K562 (cell line): Measurements from ENCODE around the gene TENT4B. TPM values are rescaled to one million over a fixed set of nuclear protein-coding genes. Genes with fewer than 3 reads are reported as not detected.

Experiments used
- ATAC-seq: fragments of 200-7000 bp; cut with Tn5 transposase; 3 replicates; pipeline ENCODE4 v1.9.1; 2020; ENCODE audit warnings: moderate library complexity
- BruUV-seq: library from RNA; stranded (reverse); fragments of 400-500 nt; replicated peaks from 2 replicates; lab custom pipeline; 2021; lab: Mats Ljungman, UMichigan
- CTCF ChIA-PET: fragments of 300-600 bp; formaldehyde crosslinking; extraction: SDS; loops from one replicate; lab custom pipeline; 2021; ENCODE audit warnings: low intra/inter-chr PET ratio; lab: Yijun Ruan, JAX
- POLR2A ChIA-PET: fragments of 300-600, 350-650 bp; sonication (Branson Sonifier 250); formaldehyde crosslinking; extraction: SDS; loops from one replicate; lab custom pipeline; 2021; ENCODE audit warnings: antibody characterized with exemption, inconsistent platforms; lab: Yijun Ruan, JAX
- DNase-seq, 4 experiments: peaks; one replicate each; pipeline versions ENCODE4 v3.0.0 to v3.0.0-alpha.2; 2011 to 2018; ENCODE audit warnings: low spot score in 3 of 4, mixed read lengths in 3 of 4; ENCODE audit errors: extremely low read depth in 1 of 4
- FAIRE-seq: peaks from 2 replicates; lab custom pipeline; 2011; peaks lifted over from hg19 to GRCh38; lab: Jason Lieb, UNC
- H2AFZ ChIP-seq: 2 replicates; pipeline ENCODE4 v1.6.0; 2011; ENCODE audit warnings: low read depth, low read length, control low read depth, inconsistent platforms
- H3K27ac ChIP-seq: fragments of 200-600 bp; 3 replicates; pipeline ENCODE4 v1.8.0; 2011; ENCODE audit warnings: low read depth, mild to moderate bottlenecking, control low read depth, inconsistent platforms, low read length, moderate library complexity, mixed read lengths; ENCODE audit errors: extremely low read depth
- H3K27me3 ChIP-seq, 2 experiments: fragments of 300-600 bp in 1 of 2; 2 replicates in 1 of 2; 3 replicates in 1 of 2; pipeline versions ENCODE4 v1.6.0 to v1.8.0; 2011; ENCODE audit warnings: inconsistent platforms in 2 of 2, low read length in 2 of 2, mild to moderate bottlenecking in 1 of 2, mixed read lengths in 1 of 2, moderate library complexity in 1 of 2; ENCODE audit not compliant: control insufficient read depth in 2 of 2, insufficient read depth in 2 of 2
- H3K36me3 ChIP-seq: fragments of 300-600 bp; 3 replicates; pipeline ENCODE4 v1.8.0; 2011; ENCODE audit warnings: mild to moderate bottlenecking, low read length, inconsistent platforms; ENCODE audit not compliant: control insufficient read depth, insufficient read depth
- H3K4me1 ChIP-seq, 2 experiments: fragments of 200-600 bp in 1 of 2; replicated peaks in 1 of 2; 2 replicates in 1 of 2; 3 replicates in 1 of 2; pipeline versions ENCODE4 v1.5.1 to v1.8.0; 2011; ENCODE audit warnings: inconsistent platforms in 2 of 2, low read length in 2 of 2, mild to moderate bottlenecking in 1 of 2, mixed read lengths in 1 of 2, moderate library complexity in 1 of 2; ENCODE audit not compliant: control insufficient read depth in 2 of 2, insufficient read depth in 2 of 2
- H3K4me2 ChIP-seq: 2 replicates; pipeline ENCODE4 v1.6.1; 2011; ENCODE audit warnings: low read length, control low read depth, inconsistent platforms, mixed read lengths; ENCODE audit not compliant: insufficient read depth
- H3K4me3 ChIP-seq: fragments of 200-600 bp; sonication (generic), shearing (Covaris generic); 2 replicates; pipeline ENCODE4 v1.5.1; 2016; ENCODE audit warnings: control low read depth, inconsistent platforms
- H3K79me2 ChIP-seq: fragments of 200-600 bp; 3 replicates; pipeline ENCODE4 v1.8.0; 2011; ENCODE audit warnings: low read length, inconsistent platforms; ENCODE audit not compliant: control insufficient read depth, insufficient read depth
- H3K9ac ChIP-seq, 2 experiments: 2 replicates each; pipeline versions ENCODE4 v1.6.0 to v1.6.1; 2011; ENCODE audit warnings: low read depth in 2 of 2, low read length in 2 of 2, control low read depth in 1 of 2, inconsistent platforms in 1 of 2, mild to moderate bottlenecking in 1 of 2, mixed read lengths in 1 of 2; ENCODE audit not compliant: insufficient read depth in 1 of 2
- H3K9me1 ChIP-seq: one replicate; pipeline ENCODE4 v1.6.0; 2011; ENCODE audit warnings: inconsistent platforms, mild to moderate bottlenecking, low read length, moderate library complexity; ENCODE audit not compliant: control insufficient read depth, insufficient read depth
- H3K9me3 ChIP-seq: replicated peaks from 2 replicates; pipeline ENCODE4 v1.5.1; 2011; ENCODE audit warnings: low read depth, low read length, inconsistent platforms; ENCODE audit not compliant: control insufficient read depth, insufficient read depth
- H4K20me1 ChIP-seq: replicated peaks from 2 replicates; pipeline ENCODE4 v1.6.1; 2011; ENCODE audit warnings: low read length, inconsistent platforms, mixed read lengths; ENCODE audit not compliant: control insufficient read depth, insufficient read depth
- BCOR ChIP-seq: fragments of 450-650 bp; IDR thresholded peaks from 2 replicates; pipeline ENCODE4 v1.6.1; 2016
- KDM1A ChIP-seq, 2 experiments: fragments of 450-650 bp; IDR thresholded peaks; 2 replicates each; pipeline ENCODE4 v1.6.1; 2016; ENCODE audit warnings: mild to moderate bottlenecking in 2 of 2
- NR1H2 ChIP-seq: sonication (generic); formaldehyde crosslinking; IDR thresholded peaks from 2 replicates; pipeline ENCODE4 v1.4.0; 2020; ENCODE audit warnings: mild to moderate bottlenecking, missing genetic modification reagents
- PCBP2 ChIP-seq: fragments of 200-400 bp; formaldehyde crosslinking; IDR thresholded peaks from 2 replicates; pipeline ENCODE4 v1.6.1; 2018; ENCODE audit warnings: low read length, low read depth, mild to moderate bottlenecking, moderate library complexity; ENCODE audit not compliant: poor library complexity, severe bottlenecking
- RBM25 ChIP-seq: fragments of 200-400 bp; formaldehyde crosslinking; IDR thresholded peaks from 2 replicates; pipeline ENCODE4 v1.6.1; 2018; ENCODE audit warnings: low read length, low read depth, moderate library complexity; ENCODE audit not compliant: severe bottlenecking
- SNRNP70 ChIP-seq: fragments of 200-400 bp; formaldehyde crosslinking; optimal IDR thresholded peaks from 2 replicates; pipeline ENCODE3; 2017; ENCODE audit warnings: low read depth, low read length
- ZNF239 ChIP-seq: fragments of 250-450 bp; sonication (Bioruptor Pico); IDR thresholded peaks from 2 replicates; pipeline ENCODE4 v1.4.0; 2020; ENCODE audit warnings: mild to moderate bottlenecking
- WGBS: fragments of 100-300 bp; shearing (Covaris generic); methylation state at CpG from one replicate; pipeline ENCODE4 v1.1.6; 2016; ENCODE audit warnings: low coverage, mixed read lengths; ENCODE audit not compliant: insufficient coverage; ENCODE audit errors: missing lambda C conversion rate; 5-methylcytosine and 5-hydroxymethylcytosine counted together
- in situ Hi-C: fragments of 300-500 bp; cut with MboI; formaldehyde crosslinking; loops from 4 replicates; pipeline ENCODE4 v1.15.0; 2018; ENCODE audit warnings: inconsistent platforms, mixed read lengths
- intact Hi-C: fragments of 100-400 bp; cut with micrococcal nuclease; formaldehyde crosslinking; loops from 2 replicates; pipeline ENCODE4 v1.14.2; 2022
- polyA plus RNA-seq, 8 experiments: library from polyadenylated mRNA; depleted of rRNA in 4 of 8; stranded (reverse) in 5 of 8; unstranded in 3 of 8; fragments of >200 nt; fragmentation: Nextera tagmentation in 2 of 8; fragmentation: Illumina TruSeq in 1 of 8; extraction: Ambion mirVana in 2 of 8; extraction: Trizol in 1 of 8; gene quantifications; 2 replicates each; pipeline versions ENCODE4 v1.2.1 to v1.2.3, GENCODE V29; 2011 to 2014; ENCODE audit warnings: inconsistent platforms in 1 of 8, missing spikeins in 1 of 8
- total RNA-seq, 7 experiments: library from RNA; depleted of rRNA in 6 of 7; stranded (reverse); fragments of >200 nt in 6 of 7; fragmentation: Illumina TruSeq in 2 of 7; extraction: Trizol in 2 of 7; gene quantifications; 2 replicates each; pipeline versions ENCODE4 v1.2.1 to v1.2.3, GENCODE V29; 2011 to 2021; ENCODE audit warnings: low replicate concordance in 1 of 7
- TF ChIP-seq, protein P1 (sequence below): fragments of 250-450 bp; sonication (Bioruptor Pico); IDR thresholded peaks from 2 replicates; pipeline ENCODE4 v1.5.1; 2021; ENCODE audit warnings: mild to moderate bottlenecking

TENT4B gene
- total and polyA plus RNA-seq, 9 of the 15 experiments (the other 6 are each of a cell fraction or from before 2014, with no cell fraction given): 5.2 to 8.4 (median 7.0) TPM

DNA sequence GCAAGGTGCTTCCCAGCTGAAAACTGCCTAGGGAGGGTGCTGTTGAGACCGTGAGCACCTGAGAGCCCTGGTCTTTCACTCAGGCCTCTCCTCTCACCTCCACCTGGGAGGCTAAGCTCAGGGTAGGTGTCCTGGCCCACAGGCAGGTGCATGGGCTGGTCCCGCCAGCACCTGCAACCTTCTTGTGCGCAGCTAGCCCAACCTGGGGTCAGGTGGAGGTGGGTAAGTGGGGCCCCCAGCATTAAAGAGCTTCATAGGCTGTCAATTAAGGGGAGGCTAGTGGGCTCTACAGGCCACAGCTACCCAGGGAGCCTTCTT, 122.0 kb downstream of the TENT4B start:
- H2AFZ ChIP-seq: no peak overlapping the region
- peak overlapping the region in 1 of 2 experiments; percentile 62; a peak in 2 of 4 replicates for H3K9ac ChIP-seq
- no peak overlapping the region for H3K4me2 ChIP-seq
- intact Hi-C loops (no loop called here), in situ Hi-C loops (no loop called here)
- no peaks in the 10 kb centered on the region for H3K27me3 ChIP-seq
- BruUV-seq: no TSS peak
- FAIRE-seq (no peak), ATAC-seq (no peak), DNase-seq (no peak)
- WGBS: 94% methylated on average over 2 of the region's 3 CpGs
- ChIA-PET POLR2A (interaction anchor here (0.7 to 5.1 kb wide), 3 partner anchors 11 to 31 kb away, joined by 3 to 34 read pairs (median 3); no protein-coding TSS in a partner anchor), CTCF (no interaction called here)
- H3K9me1 ChIP-seq: peaks cover 6% of the 10 kb centered on the region
- H3K4me3 ChIP-seq: no peak overlapping the region
- H3K79me2 ChIP-seq: peaks cover 98% of the 10 kb centered on the region
- no peaks in the 10 kb centered on the region for H3K9me3 ChIP-seq
- H4K20me1 ChIP-seq: peaks cover 31% of the 10 kb centered on the region
- H3K36me3 ChIP-seq: peaks cover 53% of the 10 kb centered on the region
- H3K27ac ChIP-seq: no peak overlapping the region
- H3K4me1 ChIP-seq: peaks cover 44 to 66% of the 10 kb centered on the region in 2 experiments
- no peak for TF ChIP-seq SNRNP70
- TF ChIP-seq PCBP2: no peak

DNA sequence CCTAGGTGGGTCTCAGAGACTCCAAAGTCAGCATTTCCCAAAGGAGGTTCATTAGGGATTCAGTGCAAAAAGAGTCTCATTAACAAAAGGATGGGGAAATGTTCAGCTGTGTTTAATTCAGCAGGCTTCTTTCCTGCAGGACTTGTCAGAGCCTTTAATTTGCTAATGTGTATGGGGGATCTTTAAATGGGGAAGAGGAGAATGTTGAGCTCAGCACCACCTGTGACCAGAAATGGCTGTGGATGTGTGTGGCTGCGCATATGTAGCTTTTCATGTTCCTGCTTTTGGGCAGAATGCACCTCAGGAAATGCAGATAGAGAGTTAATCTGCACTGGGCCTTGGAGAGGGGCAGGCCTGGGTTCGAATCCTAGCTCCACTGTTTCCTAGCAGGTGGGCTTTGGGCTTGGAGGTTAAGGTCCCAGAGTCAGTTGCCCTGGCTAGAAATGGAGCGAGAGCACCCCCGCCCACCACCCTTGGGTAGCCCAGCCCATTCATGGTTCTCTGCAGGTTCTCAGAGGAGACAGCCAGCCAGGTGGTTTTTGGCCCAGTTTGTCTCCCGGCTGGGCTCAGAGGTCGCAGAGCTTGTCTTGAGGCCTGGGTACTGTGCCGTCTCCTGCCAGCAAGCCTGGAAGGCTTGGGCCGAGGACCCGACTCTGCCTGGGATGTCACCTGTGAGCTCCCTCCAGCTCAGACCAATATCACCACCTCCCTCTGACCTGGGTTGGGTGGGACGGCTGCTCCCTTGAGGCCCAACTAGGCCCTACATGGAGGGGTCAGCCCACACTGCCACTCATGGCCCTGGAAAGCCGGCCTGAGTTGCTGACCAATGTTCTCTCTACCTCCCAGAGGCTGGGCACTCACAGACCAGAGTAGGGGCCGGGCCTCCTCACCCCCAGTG, 122.6 kb downstream of the TENT4B start:
- BruUV-seq: no TSS peak
- TF ChIP-seq RBM25 (peak; percentile 78), NR1H2 (no peak), ZNF239 (CRISPR knock-in tag) (peak; percentile 99), BCOR (0 out of 2 replicates have a peak, but pooled peaks have one; percentile 10), KDM1A (IDR thresholded peaks at IDR 0.05) (peak in 1 of 2 experiments; percentile 27; a peak in 1 of 4 replicates)
- TF ChIP-seq, protein P1, sequence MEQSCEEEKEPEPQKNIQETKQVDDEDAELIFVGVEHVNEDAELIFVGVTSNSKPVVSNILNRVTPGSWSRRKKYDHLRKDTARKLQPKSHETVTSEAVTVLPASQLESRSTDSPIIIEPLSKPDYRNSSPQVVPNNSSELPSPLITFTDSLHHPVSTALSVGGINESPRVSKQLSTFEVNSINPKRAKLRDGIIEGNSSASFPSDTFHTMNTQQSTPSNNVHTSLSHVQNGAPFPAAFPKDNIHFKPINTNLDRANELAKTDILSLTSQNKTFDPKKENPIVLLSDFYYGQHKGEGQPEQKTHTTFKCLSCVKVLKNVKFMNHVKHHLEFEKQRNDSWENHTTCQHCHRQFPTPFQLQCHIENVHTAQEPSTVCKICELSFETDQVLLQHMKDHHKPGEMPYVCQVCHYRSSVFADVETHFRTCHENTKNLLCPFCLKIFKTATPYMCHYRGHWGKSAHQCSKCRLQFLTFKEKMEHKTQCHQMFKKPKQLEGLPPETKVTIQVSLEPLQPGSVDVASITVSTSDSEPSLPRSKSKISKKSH (CRISPR knock-in tag): no peak
- TF ChIP-seq, all 486 proteins: peak for 4
- no peak overlapping the region for H3K27ac ChIP-seq
- H3K4me2 ChIP-seq: no peak overlapping the region
- H3K4me3 ChIP-seq: no peak overlapping the region
- H3K4me1 ChIP-seq: peaks cover 42 to 63% of the 10 kb centered on the region in 2 experiments
- DNase-seq (no peak), ATAC-seq (no peak), FAIRE-seq (no peak)
- peaks cover 47% of the 10 kb centered on the region for H3K36me3 ChIP-seq
- intact Hi-C loops (no loop called here), in situ Hi-C loops (no loop called here)
- POLR2A ChIA-PET: interaction anchor here (0.7 to 5.1 kb wide), 3 partner anchors 10 to 31 kb away, joined by 3 to 34 read pairs (median 3); no protein-coding TSS in a partner anchor
- no peaks in the 10 kb centered on the region for H3K27me3 ChIP-seq
- H3K9ac ChIP-seq: peak overlapping the region in 1 of 2 experiments; percentile 61; a peak in 1 of 4 replicates
- peaks cover 33% of the 10 kb centered on the region for H4K20me1 ChIP-seq
- WGBS: 80% methylated on average over 12 of the region's 12 CpGs
- CTCF ChIA-PET: no interaction called here
- H3K9me1 ChIP-seq: peaks cover 6% of the 10 kb centered on the region
- no peaks in the 10 kb centered on the region for H3K9me3 ChIP-seq
- H2AFZ ChIP-seq: no peak overlapping the region
- peaks cover 98% of the 10 kb centered on the region for H3K79me2 ChIP-seq
